HG02759 (cell line): ENCODE measurements around the gene RAB33B.
"Not testable (repeated sequence)": the region's sequence is repeated elsewhere in the genome, so short reads cannot be mapped to it uniquely, and the experiment has no call there.

Experiments used
- ATAC-seq: cut with Tn5 transposase; IDR thresholded peaks from one replicate; pipeline ENCODE4 v1.9.1; 2021; ENCODE audit warnings: mild to moderate bottlenecking, moderate library complexity; ENCODE audit not compliant: unreplicated experiment

The RAB33B gene

GRCh38 chr4:139461022-139461628 lies 7.2 kb downstream of the RAB33B start:
- ATAC-seq: no peak

GRCh38 chr4:139464512-139464911 lies 10.6 kb downstream of the RAB33B start:
- ATAC-seq: not testable (repeated sequence)

GRCh38 chr4:139465922-139466321 lies 12.0 kb downstream of the RAB33B start:
- no peak for ATAC-seq

GRCh38 chr4:139468756-139469155 lies 14.8 kb downstream of the RAB33B start:
- not testable (repeated sequence) for ATAC-seq

- no peak for ATAC-seq
These were observed 15.3 kb downstream of the RAB33B start for GRCh38 chr4:139469216-139469615.

GRCh38 chr4:139469869-139470268 lies 15.9 kb downstream of the RAB33B start:
- no peak for ATAC-seq

GRCh38 chr4:139470295-139470694 lies 16.4 kb downstream of the RAB33B start:
- no peak for ATAC-seq

- no peak for ATAC-seq
These were observed 17.2 kb downstream of the RAB33B start for GRCh38 chr4:139470997-139471665.

GRCh38 chr4:139472852-139473251 lies 18.9 kb downstream of the RAB33B start:
- ATAC-seq: no peak

- no peak for ATAC-seq
These were observed 22.4 kb downstream of the RAB33B start for GRCh38 chr4:139476363-139476762.

- ATAC-seq: no peak
These were observed 27.5 kb downstream of the RAB33B start for GRCh38 chr4:139481465-139481864.

GRCh38 chr4:139483000-139483399 lies 29.1 kb downstream of the RAB33B start:
- no peak for ATAC-seq

- no peak for ATAC-seq
These were observed 30.9 kb downstream of the RAB33B start for GRCh38 chr4:139484783-139485311.

GRCh38 chr4:139488442-139488841 lies 34.5 kb downstream of the RAB33B start:
- no peak for ATAC-seq

- no peak for ATAC-seq
These were observed 35.7 kb downstream of the RAB33B start for GRCh38 chr4:139489638-139490037.

- ATAC-seq: no peak
These were observed 38.5 kb downstream of the RAB33B start for GRCh38 chr4:139492429-139492828.

GRCh38 chr4:139493176-139493575 lies 39.3 kb downstream of the RAB33B start:
- no peak for ATAC-seq

- ATAC-seq: no peak
These were observed 45.3 kb downstream of the RAB33B start for GRCh38 chr4:139499186-139499585.

GRCh38 chr4:139501117-139501516 lies 47.2 kb downstream of the RAB33B start:
- no peak for ATAC-seq

GRCh38 chr4:139501527-139501926 lies 47.6 kb downstream of the RAB33B start:
- no peak for ATAC-seq

- ATAC-seq: no peak
These were observed 48.3 kb downstream of the RAB33B start for GRCh38 chr4:139501927-139502899.
